Spleen (tissue), 11 donors: ENCODE results near the gene ARMC6. TPM values are rescaled to one million over a fixed set of nuclear protein-coding genes. Genes with fewer than 3 reads are reported as not detected.

ENCODE experiments used
- DNase-seq: peaks from one replicate; pipeline ENCODE4 v3.0.0-alpha.2; 2020
- H3K27ac ChIP-seq, 8 donors: fragments of 200-600 bp; sonication (generic) in 7 of 8; 1 replicate in 4 of 8; 2 replicates in 4 of 8; pipeline versions ENCODE4 v1.5.0 to v1.8.0; 2016 to 2021; ENCODE audit warnings: inconsistent platforms in 4 of 8, mild to moderate bottlenecking in 4 of 8, moderate library complexity in 1 of 8
- H3K27me3 ChIP-seq, 7 donors: fragments of 200-600 bp; sonication (generic) in 6 of 7; replicated peaks in 1 of 7; 1 replicate in 4 of 7; 2 replicates in 3 of 7; pipeline versions ENCODE4 v1.5.0 to v1.8.0; 2016 to 2021; ENCODE audit warnings: inconsistent platforms in 3 of 7, mild to moderate bottlenecking in 1 of 7
- H3K36me3 ChIP-seq, 6 donors: fragments of 200-600 bp; sonication (generic) in 5 of 6; 1 replicate in 4 of 6; 2 replicates in 2 of 6; pipeline versions ENCODE4 v1.5.0 to v1.8.0; 2016 to 2021; ENCODE audit warnings: inconsistent platforms in 2 of 6
- H3K4me1 ChIP-seq, 6 donors: fragments of 200-600 bp; sonication (generic) in 5 of 6; 1 replicate in 3 of 6; 2 replicates in 3 of 6; pipeline versions ENCODE4 v1.5.0 to v1.8.0; 2016 to 2021; ENCODE audit warnings: inconsistent platforms in 3 of 6
- H3K4me3 ChIP-seq, 8 donors: fragments of 200-600 bp; sonication (generic) in 7 of 8; 1 replicate in 4 of 8; 2 replicates in 4 of 8; pipeline versions ENCODE4 v1.5.0 to v1.8.0; 2016 to 2021; ENCODE audit warnings: inconsistent platforms in 4 of 8, mild to moderate bottlenecking in 4 of 8, moderate library complexity in 2 of 8
- H3K9me3 ChIP-seq, 8 donors: fragments of 200-600 bp; sonication (generic) in 7 of 8; 1 replicate in 4 of 8; 2 replicates in 4 of 8; pipeline versions ENCODE4 v1.5.0 to v1.8.0; 2016 to 2021; ENCODE audit warnings: inconsistent platforms in 4 of 8
- POLR2A ChIP-seq, 3 donors: fragments of 450-650 bp; IDR thresholded peaks; one replicate each; pipeline ENCODE4 v1.5.1; 2017; ENCODE audit warnings: antibody characterized with exemption in 3 of 3, mild to moderate bottlenecking in 1 of 3
- POLR2AphosphoS5 ChIP-seq, 3 donors: sonication (generic); formaldehyde crosslinking; IDR thresholded peaks; one replicate each; pipeline ENCODE4 v1.5.1; 2017; ENCODE audit warnings: antibody characterized with exemption in 3 of 3
- WGBS, 5 donors: extraction: QIAGEN DNeasy Blood & Tissue Kit in 3 of 5; methylation state at CpG; one replicate each; pipeline versions ENCODE4 v1.1.5 to v1.1.7; 2013 to 2018; 5-methylcytosine and 5-hydroxymethylcytosine counted together
- intact Hi-C: fragments of 100-400 bp; cut with DNase I; formaldehyde crosslinking; loops from one replicate; pipeline ENCODE4 v1.15.0; 2023; ENCODE audit warnings: low total_unique reads
- polyA plus RNA-seq, 3 donors: library from polyadenylated mRNA; stranded (reverse); fragments of 200-250 nt; gene quantifications; one replicate each; pipeline ENCODE4 v1.2.1, GENCODE V29; 2013
- total RNA-seq, 7 donors: library from RNA; depleted of rRNA in 3 of 7; stranded (reverse); fragments of >200 nt in 3 of 7; fragmentation: NEBNext Ultra II Directional in 4 of 7; extraction: Animal tissue kit (Norgen Biotek cat#: 25700) in 4 of 7; gene quantifications; one replicate each; pipeline versions ENCODE4 v1.1.0 to v1.2.1, GENCODE V29; 2016 to 2021
- TF ChIP-seq, protein P1 (sequence below), 11 experiments: fragments of 200-600 bp in 7 of 11; fragments of 450-650 bp in 4 of 11; sonication (generic) in 4 of 11; IDR thresholded peaks in 8 of 11; conservative IDR thresholded peaks in 3 of 11; 1 replicate in 7 of 11; 2 replicates in 4 of 11; pipeline versions ENCODE4 v1.4.0 to v1.8.0; 2016 to 2021; ENCODE audit warnings: antibody characterized with exemption in 11 of 11, inconsistent platforms in 4 of 11, mild to moderate bottlenecking in 1 of 11
- donor health status: healthy with polysubstance abuse.
- donor health status: DM: no; HTN: no; CAD: no; lungs with moderate emphysema.
- donor health status: DM: no; HTN: no; CAD: no.
- donor health status: Bipolar disorder and iron deficiency.
- donor health status: healthy.
- donor health status: DM: no; HTN: no; CAD: no.
- donor health status: DM: yes; HTN: yes; CAD: no.

The ARMC6 gene
- total and polyA plus RNA-seq, 10 donors = 17.2 to 29.0 (median 25.6) TPM

DNA sequence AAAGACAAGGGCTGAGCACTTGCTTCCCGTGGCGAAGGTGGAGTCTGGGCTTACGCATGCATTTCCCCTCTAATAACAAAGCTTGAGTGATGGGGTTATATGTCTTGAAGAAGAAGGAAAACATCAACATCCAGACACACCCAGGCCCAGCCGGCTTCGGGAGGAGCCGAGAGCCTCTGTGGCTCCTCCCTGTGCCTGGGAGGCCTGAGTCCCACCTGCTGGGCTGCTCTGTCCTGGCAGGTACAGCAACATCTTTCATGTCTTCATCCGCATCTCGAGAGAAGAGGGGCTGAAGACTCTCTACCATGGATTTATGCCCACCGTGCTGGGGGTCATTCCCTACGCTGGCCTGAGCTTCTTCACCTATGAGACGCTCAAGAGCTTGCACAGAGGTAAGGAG, 74.3 kb downstream of the ARMC6 start:
- Histone ChIP-seq H3K9me3 (no peaks in the 10 kb centered on the region), H3K36me3 (peaks cover 0 to 35% (median 5%) of the 10 kb centered on the region in 6 donors), H3K27me3 (peaks cover 0 to 11% (median 0%) of the 10 kb centered on the region in 7 donors), H3K4me3 (no peak overlapping the region), H3K27ac (no peak overlapping the region), H3K4me1 (peaks cover 0 to 20% (median 14%) of the 10 kb centered on the region in 6 donors)
- intact Hi-C loops = no loop called here
- WGBS, 5 donors = 86 to 95% (median 89%) methylated on average over 11 of the region's 11 CpGs
- no peak for DNase-seq
- no peak for TF ChIP-seq POLR2A (IDR thresholded peaks at IDR 0.05)
- no peak for TF ChIP-seq POLR2AphosphoS5 (IDR thresholded peaks at IDR 0.05)
- TF ChIP-seq, protein P1, sequence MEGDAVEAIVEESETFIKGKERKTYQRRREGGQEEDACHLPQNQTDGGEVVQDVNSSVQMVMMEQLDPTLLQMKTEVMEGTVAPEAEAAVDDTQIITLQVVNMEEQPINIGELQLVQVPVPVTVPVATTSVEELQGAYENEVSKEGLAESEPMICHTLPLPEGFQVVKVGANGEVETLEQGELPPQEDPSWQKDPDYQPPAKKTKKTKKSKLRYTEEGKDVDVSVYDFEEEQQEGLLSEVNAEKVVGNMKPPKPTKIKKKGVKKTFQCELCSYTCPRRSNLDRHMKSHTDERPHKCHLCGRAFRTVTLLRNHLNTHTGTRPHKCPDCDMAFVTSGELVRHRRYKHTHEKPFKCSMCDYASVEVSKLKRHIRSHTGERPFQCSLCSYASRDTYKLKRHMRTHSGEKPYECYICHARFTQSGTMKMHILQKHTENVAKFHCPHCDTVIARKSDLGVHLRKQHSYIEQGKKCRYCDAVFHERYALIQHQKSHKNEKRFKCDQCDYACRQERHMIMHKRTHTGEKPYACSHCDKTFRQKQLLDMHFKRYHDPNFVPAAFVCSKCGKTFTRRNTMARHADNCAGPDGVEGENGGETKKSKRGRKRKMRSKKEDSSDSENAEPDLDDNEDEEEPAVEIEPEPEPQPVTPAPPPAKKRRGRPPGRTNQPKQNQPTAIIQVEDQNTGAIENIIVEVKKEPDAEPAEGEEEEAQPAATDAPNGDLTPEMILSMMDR (IDR thresholded peaks at IDR 0.05 in 8 of 11, conservative IDR thresholded peaks at IDR 0.05 in 3 of 11) = no peak

Other genes with a start within 250 kb of the ARMC6 start
- gene COMP, start 242.3 kb upstream of the ARMC6 start, total RNA-seq = not detected
- 1 to 10 TPM in 1 of 3 donors, under 1 TPM in 2; 0.04 to 1.0 (median 0.13) TPM for gene COMP, start 242.3 kb upstream of the ARMC6 start, polyA plus RNA-seq
- gene UPF1, start 201.6 kb upstream of the ARMC6 start, total RNA-seq = 100 to 1,000 TPM in 1 of 7 donors, 10 to 100 TPM in 6; 81.3 to 161 (median 87.7) TPM
- 10 to 100 TPM; 31.2 to 63.5 (median 34.8) TPM for gene UPF1, start 201.6 kb upstream of the ARMC6 start, polyA plus RNA-seq
- gene CERS1, start 137.4 kb upstream of the ARMC6 start, total RNA-seq = under 1 TPM in 4 of 7 donors, not detected in 3; 0.16 to 0.50 (median 0.40) TPM
- under 1 TPM in 2 of 3 donors, not detected in 1; 0.06 to 0.45 TPM for gene CERS1, start 137.4 kb upstream of the ARMC6 start, polyA plus RNA-seq
- gene COPE, start 114.2 kb upstream of the ARMC6 start, total RNA-seq = 100 to 1,000 TPM; 135 to 261 (median 158) TPM
- gene COPE, start 114.2 kb upstream of the ARMC6 start, polyA plus RNA-seq = 100 to 1,000 TPM; 164 to 248 (median 196) TPM
- 10 to 100 TPM; 31.0 to 42.6 (median 34.8) TPM for gene DDX49, start 113.9 kb upstream of the ARMC6 start, total RNA-seq
- 10 to 100 TPM; 37.4 to 48.0 (median 38.7) TPM for gene DDX49, start 113.9 kb upstream of the ARMC6 start, polyA plus RNA-seq
- gene HOMER3, start 92.4 kb upstream of the ARMC6 start, total RNA-seq = 100 to 1,000 TPM in 2 of 7 donors, 10 to 100 TPM in 5; 23.0 to 197 (median 80.0) TPM
- 100 to 1,000 TPM in 2 of 3 donors, 10 to 100 TPM in 1; 22.4 to 279 (median 148) TPM for gene HOMER3, start 92.4 kb upstream of the ARMC6 start, polyA plus RNA-seq
- gene SUGP2, start 86 bp upstream of the ARMC6 start, total RNA-seq = 100 to 1,000 TPM in 2 of 7 donors, 10 to 100 TPM in 5; 55.7 to 109 (median 79.1) TPM
- gene SUGP2, start 86 bp upstream of the ARMC6 start, polyA plus RNA-seq = 100 to 1,000 TPM in 2 of 3 donors, 10 to 100 TPM in 1; 54.5 to 127 (median 106) TPM
- gene SLC25A42, start 30.4 kb downstream of the ARMC6 start, total RNA-seq = 10 to 100 TPM; 12.5 to 25.3 (median 16.8) TPM
- 10 to 100 TPM in 2 of 3 donors, 1 to 10 TPM in 1; 9.7 to 11.6 (median 10.6) TPM for gene SLC25A42, start 30.4 kb downstream of the ARMC6 start, polyA plus RNA-seq
- 10 to 100 TPM; 15.1 to 21.9 (median 18.4) TPM for gene TMEM161A, start 104.9 kb downstream of the ARMC6 start, total RNA-seq
- 10 to 100 TPM; 17.0 to 31.7 (median 26.2) TPM for gene TMEM161A, start 104.9 kb downstream of the ARMC6 start, polyA plus RNA-seq
- 1 to 10 TPM; 2.6 to 7.8 (median 3.6) TPM for gene MEF2B, start 136.7 kb downstream of the ARMC6 start, total RNA-seq
- gene MEF2B, start 136.7 kb downstream of the ARMC6 start, polyA plus RNA-seq = 10 to 100 TPM in 1 of 3 donors, 1 to 10 TPM in 2; 2.2 to 15.5 (median 2.7) TPM
- gene BORCS8, start 158.5 kb downstream of the ARMC6 start, total RNA-seq = 10 to 100 TPM; 14.0 to 52.1 (median 26.0) TPM
- 10 to 100 TPM; 20.5 to 38.8 (median 26.5) TPM for gene BORCS8, start 158.5 kb downstream of the ARMC6 start, polyA plus RNA-seq
- 10 to 100 TPM; 47.4 to 78.4 (median 72.6) TPM for gene RFXANK, start 158.7 kb downstream of the ARMC6 start, total RNA-seq
- gene RFXANK, start 158.7 kb downstream of the ARMC6 start, polyA plus RNA-seq = 100 to 1,000 TPM; 122 to 139 (median 131) TPM
- gene NR2C2AP, start 169.8 kb downstream of the ARMC6 start, total RNA-seq = 10 to 100 TPM in 6 of 7 donors, 1 to 10 TPM in 1; 9.9 to 15.5 (median 13.8) TPM
- gene NR2C2AP, start 169.8 kb downstream of the ARMC6 start, polyA plus RNA-seq = 10 to 100 TPM; 24.2 to 27.9 (median 25.8) TPM
- under 1 TPM in 1 of 7 donors, not detected in 6; 0.17 TPM for gene NCAN, start 178.4 kb downstream of the ARMC6 start, total RNA-seq
- not detected for gene NCAN, start 178.4 kb downstream of the ARMC6 start, polyA plus RNA-seq
- 1 to 10 TPM in 1 of 7 donors, under 1 TPM in 3, not detected in 3; 0.32 to 1.0 (median 0.58) TPM for gene TM6SF2, start 239.7 kb downstream of the ARMC6 start, total RNA-seq
- under 1 TPM; 0.15 to 0.23 (median 0.22) TPM for gene TM6SF2, start 239.7 kb downstream of the ARMC6 start, polyA plus RNA-seq